Measurements from ENCODE around the gene FOXRED2. TPM values are rescaled to one million over a fixed set of nuclear protein-coding genes. Genes with fewer than 3 reads are reported as not detected.
"Not testable (repeated sequence)": the region's sequence is repeated elsewhere in the genome, so short reads cannot be mapped to it uniquely, and the experiment has no call there.

FOXRED2 gene
- total RNA-seq, 2 donors from 2014 or later, result 13.8 to 20.6 TPM

DNA sequence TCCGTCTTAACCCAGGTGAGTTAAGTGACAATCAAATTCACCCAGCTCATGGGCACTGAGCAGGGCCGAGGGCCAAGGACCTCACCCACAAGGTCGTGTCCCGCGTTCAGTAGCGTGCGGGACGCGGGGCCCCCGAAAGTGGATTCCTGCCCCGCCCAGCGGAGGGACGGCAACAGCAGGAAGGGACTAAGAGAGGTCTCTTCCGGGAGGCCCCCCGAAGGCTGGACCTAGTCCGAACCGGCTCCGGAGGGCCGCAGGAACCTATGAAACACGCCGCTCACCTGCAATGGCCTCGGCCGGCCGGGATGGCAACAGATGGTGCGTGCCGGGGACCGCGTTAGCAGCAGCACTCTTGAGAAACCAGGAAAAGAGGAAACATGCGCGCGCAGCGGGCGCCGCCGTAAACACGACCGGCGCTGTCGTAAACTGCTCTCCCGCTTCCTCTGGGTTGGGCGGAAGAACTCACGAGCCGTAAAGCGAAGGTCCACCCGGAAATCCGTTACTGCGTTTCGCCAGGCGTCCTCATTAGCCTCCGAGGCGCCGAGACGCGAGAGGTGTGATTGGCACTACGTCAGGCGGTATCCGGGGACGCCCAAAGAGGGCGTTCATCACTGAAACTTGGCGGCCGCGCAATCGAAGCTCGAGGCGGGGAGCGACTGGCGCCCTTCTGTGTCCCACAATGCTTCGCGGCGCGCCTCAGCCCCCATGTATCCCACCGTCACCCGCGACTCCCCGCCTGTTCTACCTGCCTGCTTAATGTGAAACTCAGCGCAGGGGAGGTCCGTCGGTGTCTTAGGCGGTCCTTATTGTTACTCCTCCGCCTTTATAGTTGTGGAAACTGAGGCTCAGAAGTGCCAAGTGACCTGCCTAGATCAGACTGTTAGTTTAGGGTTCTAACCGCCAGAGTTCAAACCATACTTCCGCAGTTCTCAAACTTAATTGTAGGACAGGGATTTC lies 22.2 kb upstream of the FOXRED2 start, which contains the start of gene EIF3D:
EIF3D (minus strand) TSS at position 372 of the 957 bp plus-strand sequence. CDS start 3,045 bp downstream, outside the sequence.
- H3K36me3 Mint-ChIP-seq, result peaks cover 34 to 43% of the 10 kb centered on the region in 2 donors
- ATAC-seq, result peak; percentile 96 to 97
- peaks cover 0 to 5% of the 10 kb centered on the region in 2 donors for H3K9me3 Mint-ChIP-seq
- peak within 1 kb of the TSS; percentile 95 to 97 for H3K27ac Mint-ChIP-seq
- DNase-seq (ENCODE audit: low spot score in 2 of 2), result peak; percentile 97 to 99

DNA sequence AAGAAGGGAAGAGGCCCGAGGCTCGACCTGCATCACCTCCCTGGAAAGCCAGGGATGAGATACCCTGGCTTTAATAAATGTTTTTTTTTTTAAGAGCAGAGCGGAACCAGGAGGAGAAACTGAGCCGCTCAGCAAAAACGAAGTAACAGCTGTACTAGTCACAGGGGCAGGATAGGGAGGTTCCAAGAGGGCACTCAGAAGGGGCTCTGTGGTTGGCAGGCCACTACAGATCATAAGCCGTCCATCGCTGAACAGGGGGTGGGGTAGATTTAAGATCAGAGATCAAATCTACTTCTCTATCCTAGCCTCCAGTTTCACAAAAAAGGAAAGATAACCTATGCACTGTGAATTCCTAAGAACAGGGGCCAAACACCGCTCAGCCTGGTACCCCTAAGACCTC lies 21.5 kb upstream of the FOXRED2 start:
- ATAC-seq (no peak), DNase-seq (ENCODE audit: low spot score in 2 of 2) (peak in 1 of 2 donors; percentile 17)
- peaks cover 0 to 4% of the 10 kb centered on the region in 2 donors for H3K9me3 Mint-ChIP-seq
- H3K36me3 Mint-ChIP-seq, result peaks cover 41 to 49% of the 10 kb centered on the region in 2 donors
- peak overlapping the region; percentile 95 to 97 for H3K27ac Mint-ChIP-seq

DNA sequence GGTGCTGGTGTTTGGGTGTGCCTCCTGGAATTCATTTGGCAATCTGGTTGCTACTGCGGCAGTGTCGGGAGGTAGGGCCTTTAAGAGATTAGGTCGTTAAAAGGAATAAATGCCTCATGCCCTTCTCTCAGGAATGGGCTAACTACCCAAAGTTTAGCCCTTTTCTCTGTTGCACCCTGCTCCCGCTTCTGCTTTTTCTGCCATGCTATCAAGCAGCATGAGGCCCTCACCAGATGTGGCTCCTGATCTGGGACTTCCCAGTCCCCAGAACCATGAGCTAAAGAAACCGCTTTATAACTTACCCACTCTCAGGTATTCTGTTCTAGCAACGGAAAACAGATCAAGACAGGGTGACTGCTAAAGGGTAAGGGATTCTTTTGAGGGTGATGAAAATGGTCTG lies 15.8 kb upstream of the FOXRED2 start:
- Mint-ChIP-seq H3K27ac (no peak overlapping the region), H3K36me3 (peaks cover 56 to 69% of the 10 kb centered on the region in 2 donors), H3K9me3 (no peaks in the 10 kb centered on the region)
- DNase-seq (ENCODE audit: low spot score in 2 of 2) (no peak), ATAC-seq (no peak)

DNA sequence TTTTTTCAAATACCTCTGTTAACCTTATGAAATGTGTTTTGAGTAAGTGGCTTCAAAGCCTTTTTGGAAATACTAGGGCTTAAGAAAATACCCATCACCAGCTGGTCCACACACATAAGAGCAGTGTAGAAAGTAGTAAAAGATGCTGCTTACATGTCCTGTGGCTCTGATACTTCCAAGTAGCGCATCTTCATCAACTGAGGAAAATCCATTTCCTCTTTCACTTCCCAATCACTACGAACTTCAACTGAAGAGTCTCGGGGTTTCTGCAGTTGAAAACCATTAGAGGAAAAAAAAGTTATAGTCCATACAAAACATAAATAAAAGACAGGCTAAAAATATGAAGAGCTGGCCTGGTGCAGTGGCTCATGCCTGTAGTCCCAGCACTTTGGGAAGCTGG lies 13.6 kb upstream of the FOXRED2 start:
- peaks cover 52 to 66% of the 10 kb centered on the region in 2 donors for H3K36me3 Mint-ChIP-seq
- ATAC-seq (no peak), DNase-seq (ENCODE audit: low spot score in 2 of 2) (no peak)
- peak overlapping the region; percentile 25 to 87 for H3K27ac Mint-ChIP-seq
- no peaks in the 10 kb centered on the region for H3K9me3 Mint-ChIP-seq

DNA sequence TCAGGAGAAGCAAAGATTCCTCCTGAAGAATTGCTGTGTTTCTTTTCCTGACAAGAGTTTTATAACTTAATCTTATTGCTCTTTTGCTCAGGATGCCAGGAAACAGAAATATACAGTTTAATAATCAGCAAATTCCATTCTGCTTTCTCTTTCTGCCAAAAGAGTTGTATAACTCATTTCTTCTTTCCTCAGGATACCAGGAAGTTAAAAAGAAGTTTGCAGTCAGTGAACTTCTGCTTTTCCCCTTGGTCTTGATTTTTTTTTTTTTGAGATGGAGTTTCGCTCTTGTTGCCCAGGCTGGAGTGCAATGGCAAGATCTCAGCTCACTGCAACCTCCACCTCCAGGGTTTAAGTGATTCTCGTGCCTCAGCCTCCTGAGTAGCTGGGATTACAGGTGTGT lies 13.1 kb upstream of the FOXRED2 start:
- DNase-seq (ENCODE audit: low spot score in 2 of 2); ATAC-seq; H3K9me3 Mint-ChIP-seq: not testable (repeated sequence)
- Mint-ChIP-seq H3K36me3 (peaks cover 49 to 66% of the 10 kb centered on the region in 2 donors), H3K27ac (peak overlapping the region in 1 of 2 donors; percentile 72)

DNA sequence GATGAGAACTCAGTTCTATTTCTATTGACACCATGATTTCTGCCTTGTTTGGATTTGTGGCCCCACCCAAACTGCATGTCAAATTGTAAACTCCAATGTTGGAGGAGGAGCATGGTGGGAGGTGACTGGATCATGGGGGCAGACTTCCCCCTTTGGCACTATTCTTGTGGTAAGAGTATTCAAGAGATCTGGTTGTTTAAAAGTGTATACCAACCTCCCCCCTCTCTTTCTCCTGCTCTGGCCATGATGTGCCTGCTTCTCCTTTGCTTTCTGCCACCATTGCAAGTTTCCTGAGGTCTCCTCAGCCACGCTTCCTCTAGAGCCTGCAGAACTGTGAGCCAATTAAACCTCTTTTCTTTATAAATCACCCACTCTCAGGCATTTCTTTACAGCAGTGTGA lies 7.9 kb upstream of the FOXRED2 start:
- H3K27ac Mint-ChIP-seq, result peak overlapping the region in 1 of 2 donors; percentile 47
- no peak for DNase-seq (ENCODE audit: low spot score in 2 of 2)
- peaks cover 45 to 66% of the 10 kb centered on the region in 2 donors for H3K36me3 Mint-ChIP-seq
- no peak for ATAC-seq
- no peaks in the 10 kb centered on the region for H3K9me3 Mint-ChIP-seq

DNA sequence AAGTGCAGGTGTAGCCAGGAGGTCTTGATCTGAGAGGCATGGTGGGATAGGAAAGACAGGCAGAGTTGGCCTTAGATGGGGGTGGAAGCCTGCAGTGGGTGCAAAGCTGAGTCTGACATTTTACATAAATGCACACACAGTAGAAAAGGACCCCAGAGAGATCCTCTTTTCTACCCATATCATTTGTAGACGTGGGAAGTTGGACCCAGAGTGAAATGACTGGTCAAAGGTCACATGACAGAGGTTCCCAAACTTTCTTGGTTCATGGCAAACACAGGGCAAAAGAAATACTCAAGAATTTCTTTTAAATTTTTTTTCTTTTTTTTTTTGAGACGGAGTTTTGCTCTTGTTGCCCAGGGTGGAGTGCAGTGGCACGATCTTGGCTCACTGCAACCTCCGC lies 6.2 kb upstream of the FOXRED2 start:
- Mint-ChIP-seq H3K27ac (peak overlapping the region; percentile 23 to 90), H3K36me3 (peaks cover 31 to 65% of the 10 kb centered on the region in 2 donors), H3K9me3 (no peaks in the 10 kb centered on the region)
- no peak for ATAC-seq
- DNase-seq (ENCODE audit: low spot score in 2 of 2), result no peak

DNA sequence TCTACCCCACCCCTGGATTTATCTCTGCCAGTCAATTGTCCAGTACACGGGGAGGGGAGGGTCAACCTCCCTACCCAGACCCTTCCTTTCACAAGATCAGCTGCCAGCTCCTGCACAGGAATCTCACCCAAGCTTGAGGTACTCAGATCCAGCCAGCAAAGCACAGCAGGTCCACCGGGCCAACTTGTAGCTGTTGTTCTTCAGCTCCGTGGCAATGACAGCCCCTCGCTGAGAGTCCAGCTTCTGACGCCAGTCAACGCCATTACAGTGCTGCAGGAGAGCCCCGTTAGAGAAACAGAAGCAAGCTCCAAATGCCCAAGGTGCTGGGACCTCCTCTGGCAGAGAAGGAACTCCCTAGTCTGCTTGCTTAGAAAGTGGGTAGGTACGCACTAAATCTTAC lies 5.5 kb upstream of the FOXRED2 start:
- DNase-seq (ENCODE audit: low spot score in 2 of 2) (no peak), ATAC-seq (no peak)
- H3K27ac Mint-ChIP-seq, result peak overlapping the region; percentile 23 to 90
- H3K36me3 Mint-ChIP-seq, result peaks cover 31 to 68% of the 10 kb centered on the region in 2 donors
- peaks cover 0 to 3% of the 10 kb centered on the region in 2 donors for H3K9me3 Mint-ChIP-seq

DNA sequence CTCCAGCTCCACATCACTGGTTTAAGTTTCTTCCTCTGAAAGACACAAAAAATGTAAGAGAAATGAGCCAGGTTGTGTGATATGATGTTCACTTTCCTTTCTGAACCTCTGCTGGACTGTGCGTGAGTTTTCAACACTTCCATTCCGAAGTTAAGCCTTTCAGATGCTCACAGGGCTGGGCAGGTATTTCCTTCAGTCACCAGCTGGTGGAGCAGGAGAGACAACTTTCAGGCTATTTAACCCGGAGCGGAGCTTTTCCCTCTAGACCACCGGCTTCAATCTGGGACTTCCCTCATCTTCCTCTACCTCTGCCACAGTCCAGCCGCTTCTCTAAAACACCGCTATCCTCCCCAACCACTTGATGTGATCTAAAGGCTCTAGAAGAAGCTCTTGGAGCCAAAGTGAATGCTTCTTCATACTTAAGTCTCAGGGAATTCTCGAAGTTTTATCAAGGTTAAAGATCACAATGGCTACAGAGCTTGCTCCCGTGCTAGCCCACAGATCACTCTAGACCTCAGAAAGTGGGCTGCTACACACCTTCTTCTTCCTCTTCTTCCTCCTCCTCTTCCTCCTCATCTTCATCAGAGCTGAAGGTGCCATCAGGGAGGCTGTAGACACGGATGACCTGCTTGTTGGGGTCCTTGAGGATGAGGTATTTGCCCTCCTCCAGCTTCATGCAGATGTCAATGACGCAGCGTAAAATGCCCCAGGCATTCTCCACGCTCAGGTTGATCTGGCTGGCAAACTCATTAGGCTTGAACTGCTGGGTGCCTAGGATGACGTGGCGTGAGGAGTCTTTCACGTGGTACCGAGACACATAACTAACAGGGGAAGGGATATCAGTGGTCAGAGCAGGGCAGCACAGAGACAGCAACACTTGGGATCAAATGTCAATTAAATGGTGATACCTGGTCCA lies 4.4 kb upstream of the FOXRED2 start:
- ATAC-seq, result no peak
- DNase-seq (ENCODE audit: low spot score in 2 of 2), result peak in 1 of 2 donors; percentile 43
- H3K9me3 Mint-ChIP-seq, result peaks cover 0 to 4% of the 10 kb centered on the region in 2 donors
- H3K27ac Mint-ChIP-seq, result peak overlapping the region; percentile 6 to 47
- H3K36me3 Mint-ChIP-seq, result peaks cover 24 to 60% of the 10 kb centered on the region in 2 donors

DNA sequence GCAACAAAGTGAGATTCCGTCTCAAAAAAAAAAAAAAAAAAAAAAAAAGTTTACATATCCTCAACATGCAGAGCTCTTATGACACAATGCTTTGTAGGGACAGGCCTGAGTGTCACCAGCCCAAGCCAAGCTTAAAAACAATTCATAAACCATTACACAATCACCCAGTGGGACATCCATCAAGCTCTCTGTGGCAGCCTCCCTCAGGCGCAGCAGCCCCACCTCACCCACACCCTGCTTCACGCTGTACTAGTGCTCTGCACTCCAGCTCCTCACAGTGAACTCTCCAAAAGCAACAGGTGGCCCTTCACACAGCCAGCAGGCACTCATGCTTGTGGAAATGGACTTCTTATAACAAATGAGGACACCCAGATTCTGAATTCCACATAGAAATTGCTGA lies 3.5 kb upstream of the FOXRED2 start:
- DNase-seq (ENCODE audit: low spot score in 2 of 2) (no peak), ATAC-seq (no peak)
- Mint-ChIP-seq H3K9me3 (peaks cover 0 to 4% of the 10 kb centered on the region in 2 donors), H3K36me3 (peaks cover 18 to 51% of the 10 kb centered on the region in 2 donors), H3K27ac (peak overlapping the region; percentile 6 to 87)

DNA sequence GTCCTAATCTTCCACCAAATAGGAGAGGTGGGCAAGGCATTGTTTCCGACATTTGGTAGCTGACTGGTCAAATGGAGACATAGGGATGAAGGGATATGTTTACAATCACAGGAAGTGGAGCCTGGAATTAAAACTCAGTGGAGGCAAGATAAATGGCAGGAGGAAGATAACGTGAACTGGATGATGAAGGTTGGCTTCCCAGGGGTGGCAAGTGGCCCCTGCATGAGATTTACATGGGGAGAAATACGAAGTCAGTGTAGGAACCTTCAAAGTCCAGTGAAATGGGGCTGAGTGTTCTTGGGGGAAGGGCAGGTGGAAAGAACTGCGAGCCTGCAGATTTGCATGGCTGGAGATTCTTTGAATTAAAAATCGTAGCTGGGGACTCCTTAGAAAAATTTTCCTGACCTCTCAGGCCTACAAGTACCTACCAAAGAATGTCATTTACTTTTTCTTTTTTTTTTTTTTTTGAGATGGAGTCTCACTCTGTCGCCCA lies 724 bp upstream of the FOXRED2 start:
- ATAC-seq, result no peak
- no peak for DNase-seq (ENCODE audit: low spot score in 2 of 2)
- peak overlapping the region; percentile 5 to 47 for H3K27ac Mint-ChIP-seq
- H3K9me3 Mint-ChIP-seq, result peaks cover 0 to 4% of the 10 kb centered on the region in 2 donors
- peaks cover 11 to 27% of the 10 kb centered on the region in 2 donors for H3K36me3 Mint-ChIP-seq

DNA sequence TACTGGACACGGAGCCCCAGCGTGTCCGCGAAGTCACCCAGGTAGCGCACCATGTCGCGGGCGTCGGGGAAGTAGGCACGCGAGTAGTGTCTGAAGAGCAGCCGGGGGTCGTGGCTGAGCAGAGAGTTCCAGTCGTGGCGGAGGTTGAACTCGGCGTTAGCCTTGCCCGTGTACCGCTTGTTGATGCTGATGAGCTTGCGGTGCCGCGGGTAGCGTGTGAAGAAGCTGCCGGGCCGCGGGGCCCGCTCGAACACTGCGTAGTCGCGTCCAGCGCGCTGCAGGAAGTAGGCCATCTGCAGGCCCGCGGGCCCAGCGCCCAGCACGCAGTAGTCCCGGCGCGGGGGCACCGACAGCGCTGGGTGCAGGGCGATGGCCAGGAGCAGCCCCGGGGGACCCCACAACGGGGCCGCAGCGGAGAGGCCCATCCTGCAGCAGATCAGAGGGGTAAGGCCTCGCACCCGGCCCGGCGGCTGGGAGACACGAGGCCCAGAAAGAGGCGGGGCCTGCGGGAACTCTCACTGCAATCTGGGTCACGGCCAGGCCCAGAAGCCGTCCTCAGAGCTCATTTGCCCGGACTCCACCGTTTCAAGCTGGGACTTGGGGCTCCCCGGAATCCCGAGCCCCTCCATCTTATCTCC lies 723 bp downstream of the FOXRED2 start:
- Mint-ChIP-seq H3K9me3 (peaks cover 0 to 4% of the 10 kb centered on the region in 2 donors), H3K36me3 (peaks cover 7 to 14% of the 10 kb centered on the region in 2 donors), H3K27ac (no peak overlapping the region)
- no peak for ATAC-seq
- no peak for DNase-seq (ENCODE audit: low spot score in 2 of 2)

DNA sequence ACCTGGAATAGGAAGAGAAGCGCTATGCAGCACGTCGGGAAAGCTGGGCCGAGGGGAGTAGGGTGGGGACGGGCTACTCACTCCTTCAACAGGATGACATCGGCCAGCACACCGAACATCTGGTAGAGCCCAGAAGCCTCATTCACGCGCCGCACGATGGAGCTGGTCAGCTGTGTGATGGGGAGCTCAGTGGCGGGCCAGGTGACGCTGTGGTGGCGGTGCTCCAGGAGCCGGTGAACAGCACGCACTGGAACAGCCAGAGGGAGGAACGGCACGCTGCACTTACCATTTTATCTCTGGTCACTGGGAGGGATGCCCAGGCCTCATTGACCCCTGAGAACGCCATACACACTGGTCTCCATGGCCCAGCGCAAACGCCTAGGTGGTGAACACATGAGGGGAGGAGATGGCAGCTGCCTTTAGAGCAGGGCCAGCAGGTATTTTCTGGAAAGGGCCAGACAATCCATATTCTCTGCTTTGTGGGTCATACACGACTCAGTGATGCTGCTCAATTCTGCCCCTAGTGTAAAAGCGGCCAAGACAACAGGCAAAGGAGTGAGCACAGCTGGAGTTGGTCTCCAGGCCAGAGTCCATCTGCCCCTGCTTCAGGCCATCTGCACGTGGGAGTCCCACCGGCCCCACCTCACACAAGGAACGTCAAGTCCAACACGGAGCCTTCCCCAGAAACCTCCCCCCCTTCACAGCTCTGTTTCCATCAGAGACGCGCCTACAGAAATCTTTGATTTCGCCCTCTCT lies 8.8 kb downstream of the FOXRED2 start:
- ATAC-seq (no peak), DNase-seq (ENCODE audit: low spot score in 2 of 2) (no peak)
- Mint-ChIP-seq H3K27ac (no peak overlapping the region), H3K9me3 (no peaks in the 10 kb centered on the region), H3K36me3 (peaks cover 11 to 21% of the 10 kb centered on the region in 2 donors)

DNA sequence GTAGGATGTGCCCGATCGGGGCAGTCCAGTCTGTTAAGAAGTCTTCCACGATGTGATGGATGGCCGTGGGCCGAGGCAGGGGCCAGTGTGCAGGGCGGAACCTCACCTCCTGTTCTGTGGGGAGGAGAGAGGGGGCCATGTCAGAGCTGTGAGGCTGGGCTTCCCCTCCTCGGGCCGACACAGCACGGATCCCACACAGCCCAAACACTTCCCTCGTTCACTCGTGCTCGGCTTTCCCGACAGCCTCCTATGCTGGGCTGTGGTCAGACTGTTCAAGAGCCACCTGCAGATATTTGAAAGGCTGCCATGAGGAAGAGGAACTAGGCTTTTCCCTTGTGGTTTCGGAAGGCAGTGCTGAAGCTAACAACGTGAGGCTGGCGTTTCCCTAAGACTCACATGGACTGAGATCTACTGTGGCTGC lies 13.1 kb downstream of the FOXRED2 start:
- ATAC-seq, result peak in 1 of 2 donors; percentile 31
- Mint-ChIP-seq H3K9me3 (no peaks in the 10 kb centered on the region), H3K36me3 (peaks cover 17 to 32% of the 10 kb centered on the region in 2 donors), H3K27ac (no peak overlapping the region)
- DNase-seq (ENCODE audit: low spot score in 2 of 2), result no peak

DNA sequence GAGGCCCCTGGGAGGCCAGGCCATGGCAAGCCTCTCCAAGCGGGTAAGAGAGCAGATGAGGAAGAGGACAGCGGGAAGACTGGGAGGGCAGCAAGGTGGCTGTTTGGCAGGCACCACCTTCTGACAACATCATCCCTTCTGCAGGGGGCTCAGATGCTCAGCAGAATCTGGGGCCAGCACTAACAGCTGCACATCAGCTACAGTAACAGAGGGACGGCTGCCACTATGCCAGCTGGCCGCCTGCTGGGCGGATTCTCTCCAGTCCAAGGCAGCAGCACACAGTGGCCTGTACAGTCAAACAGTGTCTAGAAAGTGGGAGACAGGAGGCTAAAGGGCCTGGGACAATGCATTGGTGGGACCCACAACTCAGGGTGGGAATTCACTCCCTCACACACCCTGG lies 14.7 kb downstream of the FOXRED2 start:
- no peak for ATAC-seq
- H3K36me3 Mint-ChIP-seq, result peaks cover 22 to 33% of the 10 kb centered on the region in 2 donors
- peaks cover 0 to 3% of the 10 kb centered on the region in 2 donors for H3K9me3 Mint-ChIP-seq
- no peak for DNase-seq (ENCODE audit: low spot score in 2 of 2)
- H3K27ac Mint-ChIP-seq, result no peak overlapping the region

Measured in activated naive CD4-positive, alpha-beta T cell treated with anti-CD3 and anti-CD28 coated beads, Interleukin-2, amount 50 U/mL, for 72 hours (primary cell).